ENCODE data around the gene ELMO1.

DNA sequence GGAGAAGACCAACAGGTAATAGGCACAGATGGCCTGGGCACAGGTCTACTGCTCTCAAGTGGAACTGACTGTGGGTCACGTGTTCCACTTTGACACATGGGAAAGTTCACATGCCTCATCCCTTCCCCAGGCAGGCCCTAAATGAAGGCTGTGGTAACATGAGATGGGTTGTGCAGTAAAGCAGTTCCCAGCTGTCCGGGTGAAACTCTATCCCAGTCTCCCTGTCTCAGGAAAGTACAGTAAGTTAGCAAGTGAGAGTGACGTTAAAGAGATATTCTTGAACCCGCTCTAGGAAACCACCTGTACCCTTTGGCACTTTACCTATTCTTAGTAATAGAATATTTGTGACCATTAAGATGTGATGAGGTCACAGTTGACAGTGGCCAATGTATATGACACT is 380.6 kb downstream of the ELMO1 start:
- no peak for TF ChIP-seq POLR2A (IDR thresholded peaks at IDR 0.05; ENCODE audit: low read length)
- no peak for TF ChIP-seq GATA1 (IDR thresholded peaks at IDR 0.05; ENCODE audit: low read depth, low read length)
